ENCODE data around the gene GSTM5. TPM values are rescaled to one million over a fixed set of nuclear protein-coding genes. Genes with fewer than 3 reads are reported as not detected.
"Not testable (repeated sequence)": the region's sequence is repeated elsewhere in the genome, so short reads cannot be mapped to it uniquely, and the experiment has no call there.

GSTM5 gene
- total and polyA plus RNA-seq, 4 experiments from 2014 or later = not detected

GRCh38 chr1:109671067-109671466 is 41.0 kb upstream of the GSTM5 start:
- Histone ChIP-seq H3K36me3 (ENCODE audit: insufficient read depth, low read length) (no peaks in the 10 kb centered on the region), H3K4me1 (ENCODE audit: insufficient read depth, low read length) (peaks cover 6% of the 10 kb centered on the region), H3K9me3 (ENCODE audit: control insufficient read depth in 1 of 2, low read length in 2 of 2) (no peaks in the 10 kb centered on the region), H3K27ac (ENCODE audit: low read depth, low read length) (no peak overlapping the region), H3K4me3 (ENCODE audit: low read length in 2 of 2) (no peak overlapping the region), H3K27me3 (ENCODE audit: insufficient read depth, low read length) (no peaks in the 10 kb centered on the region)
- H3K4me1 Mint-ChIP-seq = peaks cover 8 to 21% (median 15%) of the 10 kb centered on the region in 4 donors
- peaks cover 0 to 2% (median 0%) of the 10 kb centered on the region in 8 donors for H3K9me3 Mint-ChIP-seq
- H3K36me3 Mint-ChIP-seq = no peaks in the 10 kb centered on the region
- no peak for DNase-seq
- intact Hi-C loops (cut with micrococcal nuclease) = no loop called here
- ChIA-PET CTCF (ENCODE audit: partially characterized antibody) (interaction anchor here (0.7 to 4.0 kb wide), 3 partner anchors 28 to 46 kb away, joined by 3 to 17 read pairs (median 3); no protein-coding TSS in a partner anchor), POLR2A (ENCODE audit: partially characterized antibody) (no interaction called here)
- no peak overlapping the region for H3K4me3 Mint-ChIP-seq
- no peaks in the 10 kb centered on the region for H3K27me3 Mint-ChIP-seq
- no peak overlapping the region for H3K27ac Mint-ChIP-seq

- POLR2A ChIA-PET (ENCODE audit: partially characterized antibody); H3K4me1 ChIP-seq (ENCODE audit: insufficient read depth, low read length); intact Hi-C loops (cut with micrococcal nuclease); CTCF ChIA-PET (ENCODE audit: partially characterized antibody); H3K9me3 ChIP-seq (ENCODE audit: control insufficient read depth in 1 of 2, low read length in 2 of 2); H3K4me3 Mint-ChIP-seq; DNase-seq; H3K9me3 Mint-ChIP-seq; H3K36me3 ChIP-seq (ENCODE audit: insufficient read depth, low read length); H3K4me3 ChIP-seq (ENCODE audit: low read length in 2 of 2); H3K36me3 Mint-ChIP-seq; H3K27me3 Mint-ChIP-seq; H3K27ac ChIP-seq (ENCODE audit: low read depth, low read length); H3K27me3 ChIP-seq (ENCODE audit: insufficient read depth, low read length); H3K27ac Mint-ChIP-seq: not testable (repeated sequence)
- H3K4me1 Mint-ChIP-seq = peaks cover 4 to 14% (median 7%) of the 10 kb centered on the region in 4 donors
These were observed 38.2 kb upstream of the GSTM5 start for GRCh38 chr1:109673861-109674260.

GRCh38 chr1:109676683-109677381 is 35.2 kb upstream of the GSTM5 start:
- H3K27me3 Mint-ChIP-seq; H3K4me1 ChIP-seq (ENCODE audit: insufficient read depth, low read length); H3K4me1 Mint-ChIP-seq; H3K4me3 Mint-ChIP-seq; H3K27me3 ChIP-seq (ENCODE audit: insufficient read depth, low read length); intact Hi-C loops (cut with micrococcal nuclease); H3K9me3 ChIP-seq (ENCODE audit: control insufficient read depth in 1 of 2, low read length in 2 of 2); H3K36me3 Mint-ChIP-seq; H3K9me3 Mint-ChIP-seq; H3K36me3 ChIP-seq (ENCODE audit: insufficient read depth, low read length); POLR2A ChIA-PET (ENCODE audit: partially characterized antibody); H3K27ac ChIP-seq (ENCODE audit: low read depth, low read length); H3K4me3 ChIP-seq (ENCODE audit: low read length in 2 of 2): not testable (repeated sequence)
- peak in 1 of 5 donors; percentile 13 for DNase-seq
- CTCF ChIA-PET (ENCODE audit: partially characterized antibody) = interaction anchor here (0.6 kb wide), 1 partner anchor 37 kb away, joined by 3 read pairs; no protein-coding TSS in a partner anchor
- H3K27ac Mint-ChIP-seq = peak overlapping the region in 1 of 7 donors; percentile 48

- H3K4me1 ChIP-seq (ENCODE audit: insufficient read depth, low read length) = no peaks in the 10 kb centered on the region
- no peaks in the 10 kb centered on the region for H3K9me3 ChIP-seq (ENCODE audit: control insufficient read depth in 1 of 2, low read length in 2 of 2)
- ChIA-PET POLR2A (ENCODE audit: partially characterized antibody) (no interaction called here), CTCF (ENCODE audit: partially characterized antibody) (no interaction called here)
- H3K4me1 Mint-ChIP-seq = no peaks in the 10 kb centered on the region
- H3K27me3 Mint-ChIP-seq = no peaks in the 10 kb centered on the region
- no peak overlapping the region for H3K4me3 Mint-ChIP-seq
- no peaks in the 10 kb centered on the region for H3K36me3 Mint-ChIP-seq
- no peaks in the 10 kb centered on the region for H3K9me3 Mint-ChIP-seq
- no peaks in the 10 kb centered on the region for H3K36me3 ChIP-seq (ENCODE audit: insufficient read depth, low read length)
- peak overlapping the region in 1 of 7 donors; percentile 75 for H3K27ac Mint-ChIP-seq
- no peak overlapping the region for H3K27ac ChIP-seq (ENCODE audit: low read depth, low read length)
- DNase-seq = no peak
- no peak overlapping the region for H3K4me3 ChIP-seq (ENCODE audit: low read length in 2 of 2)
- intact Hi-C loops (cut with micrococcal nuclease) = no loop called here
- no peaks in the 10 kb centered on the region for H3K27me3 ChIP-seq (ENCODE audit: insufficient read depth, low read length)
These were observed 34.6 kb upstream of the GSTM5 start for GRCh38 chr1:109677459-109677858.

GRCh38 chr1:109678637-109679036 is 33.4 kb upstream of the GSTM5 start:
- POLR2A ChIA-PET (ENCODE audit: partially characterized antibody); H3K4me3 Mint-ChIP-seq; H3K9me3 Mint-ChIP-seq; H3K4me1 Mint-ChIP-seq; H3K9me3 ChIP-seq (ENCODE audit: control insufficient read depth in 1 of 2, low read length in 2 of 2); H3K27ac Mint-ChIP-seq; H3K36me3 Mint-ChIP-seq; H3K36me3 ChIP-seq (ENCODE audit: insufficient read depth, low read length); H3K27me3 ChIP-seq (ENCODE audit: insufficient read depth, low read length); DNase-seq; H3K4me1 ChIP-seq (ENCODE audit: insufficient read depth, low read length); H3K4me3 ChIP-seq (ENCODE audit: low read length in 2 of 2); intact Hi-C loops (cut with micrococcal nuclease); H3K27ac ChIP-seq (ENCODE audit: low read depth, low read length); H3K27me3 Mint-ChIP-seq; CTCF ChIA-PET (ENCODE audit: partially characterized antibody): not testable (repeated sequence)

- H3K27me3 Mint-ChIP-seq; CTCF ChIA-PET (ENCODE audit: partially characterized antibody); POLR2A ChIA-PET (ENCODE audit: partially characterized antibody); H3K9me3 Mint-ChIP-seq; H3K36me3 Mint-ChIP-seq; H3K4me3 Mint-ChIP-seq; H3K9me3 ChIP-seq (ENCODE audit: control insufficient read depth in 1 of 2, low read length in 2 of 2); intact Hi-C loops (cut with micrococcal nuclease); H3K4me3 ChIP-seq (ENCODE audit: low read length in 2 of 2); H3K4me1 ChIP-seq (ENCODE audit: insufficient read depth, low read length); H3K36me3 ChIP-seq (ENCODE audit: insufficient read depth, low read length); H3K27me3 ChIP-seq (ENCODE audit: insufficient read depth, low read length); H3K27ac Mint-ChIP-seq; H3K27ac ChIP-seq (ENCODE audit: low read depth, low read length); DNase-seq: not testable (repeated sequence)
- H3K4me1 Mint-ChIP-seq = peaks cover 0 to 17% (median 9%) of the 10 kb centered on the region in 4 donors
These were observed 27.3 kb upstream of the GSTM5 start for GRCh38 chr1:109684777-109685176.

- H3K36me3 Mint-ChIP-seq; DNase-seq; POLR2A ChIA-PET (ENCODE audit: partially characterized antibody); H3K9me3 ChIP-seq (ENCODE audit: control insufficient read depth in 1 of 2, low read length in 2 of 2); H3K27ac Mint-ChIP-seq; intact Hi-C loops (cut with micrococcal nuclease); CTCF ChIA-PET (ENCODE audit: partially characterized antibody); H3K4me1 ChIP-seq (ENCODE audit: insufficient read depth, low read length); H3K27me3 ChIP-seq (ENCODE audit: insufficient read depth, low read length); H3K4me3 Mint-ChIP-seq; H3K9me3 Mint-ChIP-seq; H3K36me3 ChIP-seq (ENCODE audit: insufficient read depth, low read length); H3K27me3 Mint-ChIP-seq; H3K4me3 ChIP-seq (ENCODE audit: low read length in 2 of 2); H3K27ac ChIP-seq (ENCODE audit: low read depth, low read length): not testable (repeated sequence)
- H3K4me1 Mint-ChIP-seq = peaks cover 0 to 18% (median 10%) of the 10 kb centered on the region in 4 donors
These were observed 26.7 kb upstream of the GSTM5 start for GRCh38 chr1:109685399-109685798.

GRCh38 chr1:109685890-109686289 is 26.2 kb upstream of the GSTM5 start:
- H3K36me3 ChIP-seq (ENCODE audit: insufficient read depth, low read length); H3K27ac Mint-ChIP-seq; H3K27me3 Mint-ChIP-seq; H3K4me3 Mint-ChIP-seq; H3K27ac ChIP-seq (ENCODE audit: low read depth, low read length); H3K36me3 Mint-ChIP-seq; H3K27me3 ChIP-seq (ENCODE audit: insufficient read depth, low read length); POLR2A ChIA-PET (ENCODE audit: partially characterized antibody); H3K9me3 Mint-ChIP-seq; H3K4me3 ChIP-seq (ENCODE audit: low read length in 2 of 2); H3K9me3 ChIP-seq (ENCODE audit: control insufficient read depth in 1 of 2, low read length in 2 of 2); intact Hi-C loops (cut with micrococcal nuclease); CTCF ChIA-PET (ENCODE audit: partially characterized antibody); H3K4me1 ChIP-seq (ENCODE audit: insufficient read depth, low read length); DNase-seq: not testable (repeated sequence)
- H3K4me1 Mint-ChIP-seq = peaks cover 0 to 18% (median 11%) of the 10 kb centered on the region in 4 donors
